CD4-positive, alpha-beta T cell treated with Interleukin-21 for 1 hour (primary cell): Measurements from ENCODE around the gene EIF3CL.
"Not testable (repeated sequence)": the region's sequence is repeated elsewhere in the genome, so short reads cannot be mapped to it uniquely, and the experiment has no call there.

Source experiments
- DNase-seq: peaks from one replicate; pipeline ENCODE4 v3.0.0-alpha.2; 2020

EIF3CL gene

DNA sequence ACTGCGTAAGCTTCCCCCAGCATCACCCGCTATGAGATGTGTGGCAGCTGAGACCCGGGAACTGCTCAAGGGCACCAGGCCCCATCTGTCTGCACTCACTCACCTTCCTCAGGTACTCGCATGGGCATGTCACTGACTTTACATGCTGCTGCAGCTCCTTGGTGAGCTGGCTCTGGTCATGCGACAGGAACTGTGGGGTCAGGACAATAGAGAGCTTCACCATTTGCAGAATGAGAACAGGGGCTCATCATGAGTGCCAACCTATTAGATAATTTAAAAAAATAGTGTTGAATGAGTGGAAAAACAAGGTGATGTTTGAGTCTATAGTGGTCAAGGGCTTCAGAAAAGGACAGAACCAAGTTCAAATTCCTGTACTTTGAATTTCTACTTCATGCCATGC is 41.0 kb downstream of the EIF3CL start:
- DNase-seq, result not testable (repeated sequence)

DNA sequence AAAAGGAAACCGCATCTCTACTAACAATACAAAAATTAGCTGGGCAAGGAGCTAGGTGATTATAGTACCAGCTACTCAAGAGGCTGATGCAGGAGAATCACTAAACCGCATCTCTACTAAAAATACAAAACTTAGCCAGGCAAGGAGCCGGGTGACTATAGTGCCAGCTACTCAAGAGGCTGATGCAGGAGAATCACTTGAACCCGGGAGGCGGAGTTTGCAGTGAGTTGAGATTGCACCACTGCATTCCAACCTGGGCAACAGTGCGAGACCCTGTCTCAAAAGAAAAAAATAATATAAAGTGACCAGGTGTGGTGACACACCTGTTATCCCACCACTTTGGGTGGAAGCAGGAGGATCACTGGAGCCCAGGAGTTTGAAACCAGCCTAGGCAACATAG is 65.4 kb downstream of the EIF3CL start:
- not testable (repeated sequence) for DNase-seq

DNA sequence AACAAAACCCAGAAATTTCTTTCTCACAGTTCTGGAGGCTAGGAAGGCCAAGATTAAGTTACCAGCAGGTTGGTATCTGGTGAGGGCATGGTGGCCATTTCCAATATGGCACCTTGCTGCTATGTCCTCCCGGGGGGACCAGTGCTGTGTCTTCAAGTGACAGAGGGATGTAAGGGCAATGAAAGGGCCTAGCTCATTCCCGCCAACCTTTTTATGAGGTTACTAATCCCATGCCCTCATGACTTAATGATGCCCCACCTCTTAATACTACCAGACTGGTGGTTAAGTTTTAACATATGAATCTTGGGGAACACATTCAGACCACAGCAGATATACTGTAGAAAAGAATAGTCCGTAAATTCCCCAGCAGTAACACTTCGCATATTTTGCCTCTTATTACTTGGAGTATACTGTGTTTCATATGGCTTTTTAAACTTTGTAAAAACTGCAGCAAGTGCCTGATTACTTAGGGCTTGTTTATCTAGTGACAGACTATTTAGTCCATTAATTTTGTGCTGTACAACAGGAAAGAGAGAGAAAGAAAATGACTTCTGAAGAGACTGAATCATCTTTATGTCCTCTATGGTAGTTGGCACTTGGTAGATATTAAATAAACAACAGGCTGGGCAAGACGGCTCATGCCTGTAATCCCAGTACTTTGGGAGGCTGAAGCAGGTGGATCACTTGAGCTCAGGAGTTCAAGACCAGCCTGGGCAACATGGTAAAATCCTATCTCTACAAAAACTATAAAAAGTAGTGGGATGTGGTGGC is 66.5 kb downstream of the EIF3CL start:
- DNase-seq, result not testable (repeated sequence)

DNA sequence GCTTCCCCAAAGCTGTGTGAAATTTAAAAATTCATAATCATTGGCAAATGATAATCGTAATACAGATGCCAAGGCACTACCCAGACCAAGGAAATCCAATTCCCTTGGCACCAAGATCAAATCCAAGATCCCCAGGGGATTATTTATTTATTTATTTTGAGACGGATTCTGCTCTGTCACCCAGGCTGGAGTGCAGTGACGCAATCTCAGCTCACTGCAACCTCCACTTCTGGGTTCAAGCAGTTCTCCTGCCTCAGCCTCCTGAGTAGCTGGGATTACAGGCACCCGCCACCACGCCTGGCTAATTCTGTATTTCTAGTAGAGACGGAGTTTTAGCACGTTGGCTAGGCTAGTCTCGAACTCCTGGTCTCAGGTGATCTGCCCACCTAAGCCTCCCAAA is 68.0 kb downstream of the EIF3CL start:
- not testable (repeated sequence) for DNase-seq

DNA sequence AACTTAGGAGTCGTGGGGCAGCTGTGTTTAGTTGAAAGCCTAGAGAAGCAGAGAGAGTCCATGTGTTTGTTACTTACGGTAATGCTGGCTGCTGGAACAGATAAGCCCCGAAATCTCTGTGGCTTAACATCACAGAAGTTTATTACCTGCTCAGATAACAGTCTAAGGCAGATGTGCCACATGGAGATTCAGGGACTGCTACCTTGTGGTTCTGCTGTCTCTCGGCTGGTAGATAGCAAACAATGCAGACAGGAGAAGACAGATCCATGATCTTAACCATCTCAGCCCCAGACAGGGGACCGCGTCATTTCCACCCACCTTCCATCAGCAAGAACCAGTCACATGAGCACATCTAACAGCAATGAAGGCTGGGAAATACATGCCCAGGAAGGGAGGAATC is 71.0 kb downstream of the EIF3CL start:
- DNase-seq, result not testable (repeated sequence)

DNA sequence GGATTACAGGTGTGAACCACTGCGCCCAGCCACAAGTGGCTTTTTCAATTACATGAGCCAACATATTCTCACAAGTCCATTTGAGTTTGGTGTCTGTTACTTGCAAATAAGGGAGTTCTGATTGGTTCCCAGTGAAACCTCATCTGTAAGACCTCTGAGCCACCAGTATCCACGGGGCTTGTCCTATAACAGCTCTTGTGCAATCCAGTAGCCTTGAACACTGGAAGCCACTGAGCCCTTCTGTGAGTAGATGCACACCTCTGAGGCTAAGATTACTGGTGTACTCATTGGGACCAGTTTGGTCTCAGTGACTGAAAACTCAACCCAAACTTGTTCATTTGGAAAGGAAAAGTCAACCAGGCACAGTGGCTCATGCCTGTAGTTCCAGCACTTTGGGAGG is 72.7 kb downstream of the EIF3CL start:
- not testable (repeated sequence) for DNase-seq

DNA sequence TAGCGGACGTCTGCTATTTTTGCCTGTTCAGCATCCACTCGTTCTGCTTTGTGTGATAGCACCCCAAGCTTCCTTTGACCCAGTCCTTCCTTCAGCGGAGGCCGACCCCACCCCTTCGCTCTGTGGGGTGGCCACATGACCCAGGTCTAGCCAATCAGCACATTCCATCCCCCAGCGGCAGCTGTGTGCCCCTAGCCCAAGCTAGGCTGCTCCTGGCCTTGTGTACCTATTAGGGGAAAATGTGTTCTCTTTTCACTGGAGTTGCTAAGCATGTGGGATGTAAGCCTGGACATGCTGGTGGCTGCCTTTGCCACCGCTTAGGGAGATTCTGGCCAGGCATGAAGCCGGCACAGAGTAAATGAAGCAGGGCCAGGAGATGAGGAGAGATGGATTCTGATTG is 73.4 kb downstream of the EIF3CL start:
- DNase-seq, result not testable (repeated sequence)
